Small intestine (tissue), 7 donors: ENCODE results near the gene IL2RA. TPM values are rescaled to one million over a fixed set of nuclear protein-coding genes. Genes with fewer than 3 reads are reported as not detected.
A peak's percentile ranks its signal among the peaks of the same experiment; 100 is the strongest.

ENCODE experiments used
- DNase-seq, 2 donors: peaks; one replicate each; pipeline versions ENCODE4 v3.0.0 to v3.0.0-alpha.2; 2013
- FAIRE-seq: peaks from 2 replicates; lab custom pipeline; 2012; peaks lifted over from hg19 to GRCh38; lab: Jason Lieb, UNC
- H3K27ac ChIP-seq, 3 donors: one replicate each; pipeline ENCODE4 v1.5.1; 2013; ENCODE audit warnings: low read length in 2 of 3, mild to moderate bottlenecking in 2 of 3, control low read depth in 1 of 3, inconsistent platforms in 1 of 3, low read depth in 1 of 3, moderate library complexity in 1 of 3
- H3K27me3 ChIP-seq, 3 donors: one replicate each; pipeline ENCODE4 v1.6.1; 2013; ENCODE audit warnings: low read length in 3 of 3, inconsistent platforms in 1 of 3; ENCODE audit not compliant: control insufficient read depth in 3 of 3, insufficient read depth in 3 of 3
- H3K36me3 ChIP-seq, 3 donors: one replicate each; pipeline ENCODE4 v1.6.1; 2013; ENCODE audit warnings: low read length in 3 of 3, inconsistent platforms in 1 of 3, low read depth in 1 of 3, mild to moderate bottlenecking in 1 of 3, moderate library complexity in 1 of 3; ENCODE audit not compliant: control insufficient read depth in 3 of 3, insufficient read depth in 2 of 3
- H3K4me1 ChIP-seq, 3 donors: one replicate each; pipeline ENCODE4 v1.6.1; 2013; ENCODE audit warnings: low read length in 2 of 3, inconsistent platforms in 1 of 3, low read depth in 1 of 3, mild to moderate bottlenecking in 1 of 3, moderate library complexity in 1 of 3; ENCODE audit not compliant: control insufficient read depth in 3 of 3, insufficient read depth in 2 of 3
- H3K4me3 ChIP-seq, 3 donors: one replicate each; pipeline ENCODE4 v1.5.1; 2013; ENCODE audit warnings: low read length in 3 of 3, control low read depth in 1 of 3, inconsistent platforms in 1 of 3, low read depth in 1 of 3, mild to moderate bottlenecking in 1 of 3, moderate library complexity in 1 of 3
- H3K9me3 ChIP-seq, 2 donors: one replicate each; pipeline ENCODE4 v1.6.1; 2013; ENCODE audit warnings: low read depth in 1 of 2, low read length in 1 of 2; ENCODE audit not compliant: control insufficient read depth in 2 of 2, insufficient read depth in 1 of 2
- WGBS, 3 donors: extraction: QIAGEN DNeasy Blood & Tissue Kit; methylation state at CpG; one replicate each; pipeline ENCODE4 v1.1.7; 2013; 5-methylcytosine and 5-hydroxymethylcytosine counted together
- polyA plus RNA-seq, 4 donors: library from polyadenylated mRNA; stranded (reverse) in 3 of 4; unstranded in 1 of 4; fragments of 200-250 nt in 3 of 4; fragments of 120-200 nt in 1 of 4; gene quantifications; one replicate each; pipeline versions ENCODE4 v1.2.1 to v1.2.3, GENCODE V29; 2013
- donor health status: healthy with polysubstance abuse.
- donor health status: control.
- donor health status: control.
- donor health status: Bipolar disorder and iron deficiency.
- donor health status: healthy.

Gene IL2RA
- polyA plus RNA-seq, 4 donors, result 0.43 to 2.1 (median 1.1) TPM; not detected in 1

DNA sequence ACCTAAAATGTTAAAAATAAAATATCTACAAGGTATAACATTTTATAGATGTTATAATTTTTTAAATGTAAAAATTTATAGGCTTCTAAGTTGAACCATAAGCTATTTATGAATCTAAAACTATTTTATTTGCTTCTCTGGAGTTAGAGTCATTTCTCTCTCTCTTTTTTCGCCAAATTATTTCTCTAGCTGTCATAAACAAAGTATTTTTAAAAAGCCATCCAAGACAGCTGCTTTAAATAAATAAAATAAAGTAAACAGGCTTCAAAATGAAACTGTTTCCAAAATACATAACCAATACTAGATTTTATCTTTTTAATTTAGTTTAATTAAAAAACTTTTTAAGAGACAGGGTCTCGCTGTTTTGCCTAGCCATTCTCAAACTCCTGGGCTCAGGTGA is 72.4 kb downstream of the IL2RA start:
- Histone ChIP-seq H3K27ac (peak overlapping the region in 1 of 3 donors; percentile 49), H3K4me3 (no peak overlapping the region), H3K4me1 (peaks cover 0 to 3% (median 0%) of the 10 kb centered on the region in 3 donors), H3K9me3 (peaks cover 0 to 7% of the 10 kb centered on the region in 2 donors), H3K36me3 (no peaks in the 10 kb centered on the region), H3K27me3 (peaks cover 0 to 2% (median 0%) of the 10 kb centered on the region in 3 donors)
- FAIRE-seq (no peak), DNase-seq (no peak)
- WGBS, 3 donors, result 72 to 89% (median 84%) methylated on average over 2 of the region's 2 CpGs

DNA sequence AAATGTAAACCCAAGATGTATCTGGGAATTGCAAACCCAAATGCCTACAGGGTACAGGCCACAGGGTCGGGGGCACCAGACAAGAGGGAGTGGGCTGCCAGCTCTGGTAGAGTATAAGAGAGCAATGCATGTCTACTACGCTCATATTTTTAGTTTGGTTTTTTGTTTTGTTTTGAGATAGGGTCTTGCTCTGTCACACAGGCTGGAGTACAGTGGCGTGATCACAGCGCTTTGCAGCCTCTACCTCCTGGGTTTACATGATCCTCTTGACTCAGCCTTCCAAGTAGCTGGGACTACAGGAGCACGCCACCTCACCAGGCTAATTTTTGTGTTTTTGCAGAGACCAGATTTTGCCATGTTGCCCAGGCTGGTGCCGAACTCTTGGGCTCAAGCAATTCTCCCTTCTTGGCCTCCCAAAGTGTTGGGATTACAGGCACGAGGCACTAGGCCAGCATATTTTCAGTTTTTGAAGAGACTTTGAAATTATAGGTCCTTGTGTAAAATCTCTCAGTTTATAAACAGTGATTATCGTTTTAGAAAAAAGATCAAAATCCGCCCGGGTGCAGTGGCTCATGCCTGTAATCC is 73.7 kb downstream of the IL2RA start:
- Histone ChIP-seq H3K27ac (peak overlapping the region in 1 of 3 donors; percentile 17), H3K36me3 (no peaks in the 10 kb centered on the region), H3K27me3 (peaks cover 0 to 2% (median 0%) of the 10 kb centered on the region in 3 donors), H3K9me3 (peaks cover 0 to 7% of the 10 kb centered on the region in 2 donors), H3K4me3 (no peak overlapping the region), H3K4me1 (peaks cover 0 to 3% (median 0%) of the 10 kb centered on the region in 3 donors)
- FAIRE-seq (no peak), DNase-seq (no peak)
- 85 to 93% (median 90%) methylated on average over 10 of the region's 10 CpGs for WGBS, 3 donors

DNA sequence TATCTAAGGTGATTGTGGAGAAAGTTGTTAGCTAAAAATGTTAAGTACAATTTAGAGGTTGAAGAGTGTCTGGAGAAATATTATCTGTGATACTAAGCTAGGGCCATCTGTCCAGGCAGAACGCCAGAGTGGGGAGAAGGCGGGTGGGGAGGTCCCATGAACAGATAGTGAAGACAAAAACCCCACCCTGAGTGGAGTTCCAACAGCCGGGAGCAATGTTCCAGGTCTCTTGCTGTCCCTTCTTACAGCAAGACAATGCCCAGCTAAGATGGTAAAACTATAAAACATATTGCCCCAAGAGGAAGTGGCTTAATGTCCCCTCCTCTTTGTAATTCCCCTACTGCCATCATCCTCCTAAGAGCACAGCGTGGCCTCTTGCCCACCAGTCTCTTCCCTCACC is 74.4 kb downstream of the IL2RA start:
- H3K36me3 ChIP-seq, result no peaks in the 10 kb centered on the region
- WGBS, 3 donors, result 38 to 55% (median 52%) methylated on average over 4 of the region's 4 CpGs
- FAIRE-seq (no peak), DNase-seq (no peak)
- no peak overlapping the region for H3K4me3 ChIP-seq
- peak overlapping the region in 1 of 3 donors; percentile 50 for H3K27ac ChIP-seq
- H3K9me3 ChIP-seq, result peaks cover 0 to 7% of the 10 kb centered on the region in 2 donors
- H3K27me3 ChIP-seq, result peaks cover 0 to 2% (median 0%) of the 10 kb centered on the region in 3 donors
- peaks cover 0 to 3% (median 0%) of the 10 kb centered on the region in 3 donors for H3K4me1 ChIP-seq

DNA sequence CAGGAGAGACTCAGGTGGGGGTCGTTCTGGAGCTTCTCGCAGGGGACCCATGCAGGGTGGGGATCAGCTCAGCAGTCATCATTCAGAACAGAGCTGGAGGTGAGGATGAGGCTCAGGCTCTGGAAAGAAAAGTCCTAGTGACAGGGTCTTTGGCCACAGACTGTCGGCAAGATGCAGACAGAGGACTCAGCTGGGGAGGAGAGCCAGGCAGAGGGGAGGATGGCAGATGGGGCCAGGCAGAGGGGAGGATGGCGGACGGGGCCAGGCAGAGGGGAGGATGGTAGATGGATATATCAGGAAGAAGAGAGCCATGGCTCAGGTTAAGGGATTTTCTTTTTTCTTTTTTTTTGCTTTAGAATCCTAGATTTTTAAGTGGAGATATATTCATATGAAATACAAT is 77.1 kb downstream of the IL2RA start:
- WGBS, 3 donors, result 84 to 98% (median 92%) methylated on average over 5 of the region's 5 CpGs
- Histone ChIP-seq H3K4me3 (no peak overlapping the region), H3K36me3 (no peaks in the 10 kb centered on the region), H3K27me3 (peaks cover 0 to 4% (median 0%) of the 10 kb centered on the region in 3 donors), H3K4me1 (peaks cover 0 to 3% (median 0%) of the 10 kb centered on the region in 3 donors), H3K27ac (no peak overlapping the region), H3K9me3 (no peaks in the 10 kb centered on the region)
- no peak for DNase-seq
- no peak for FAIRE-seq

DNA sequence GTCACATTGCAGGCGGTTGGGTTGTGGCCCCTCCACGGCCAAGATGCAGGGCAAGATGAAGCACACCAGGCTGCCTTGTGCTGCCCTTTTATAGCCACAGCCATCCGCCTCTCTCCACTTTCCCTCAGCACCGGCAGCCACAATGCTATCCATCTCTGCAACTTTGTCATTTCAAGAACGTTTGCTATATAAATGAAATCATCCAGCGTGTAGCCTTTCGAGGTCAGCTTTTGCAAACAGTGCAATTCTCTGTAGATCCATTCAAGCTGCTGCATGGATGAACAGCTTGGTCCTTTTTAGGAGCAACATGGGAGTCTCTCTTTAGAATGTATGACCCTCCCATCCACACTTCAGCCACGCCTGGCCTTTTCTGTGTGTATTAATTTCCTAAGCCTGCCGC is 78.4 kb downstream of the IL2RA start:
- DNase-seq, result no peak
- Histone ChIP-seq H3K27me3 (peaks cover 0 to 5% (median 0%) of the 10 kb centered on the region in 3 donors), H3K27ac (peak overlapping the region in 2 of 3 donors; percentile 13 to 51), H3K36me3 (no peaks in the 10 kb centered on the region), H3K4me1 (peaks cover 0 to 3% (median 0%) of the 10 kb centered on the region in 3 donors), H3K4me3 (no peak overlapping the region), H3K9me3 (no peaks in the 10 kb centered on the region)
- FAIRE-seq, result no peak
- WGBS, 3 donors, result 71 to 86% (median 80%) methylated on average over 9 of the region's 9 CpGs

DNA sequence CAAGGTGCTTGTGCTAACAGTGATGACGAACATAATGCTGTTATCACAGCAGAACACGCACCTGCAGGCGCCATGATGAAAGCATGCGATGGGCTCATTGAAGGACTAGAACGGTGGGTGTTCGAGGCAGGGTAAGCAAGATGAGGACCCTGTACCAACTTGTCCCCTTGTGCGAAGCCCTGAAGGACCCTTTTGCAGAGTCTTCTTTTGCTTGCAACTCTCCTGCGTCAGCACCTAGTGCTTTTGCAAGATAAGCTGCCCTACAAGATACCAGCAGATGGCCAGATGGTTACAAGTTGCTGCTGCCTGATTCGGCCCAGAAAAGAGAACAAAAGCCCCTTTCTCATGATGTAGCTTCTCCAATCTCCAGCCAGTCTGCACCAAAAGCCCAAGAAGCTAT is 80.6 kb downstream of the IL2RA start:
- Histone ChIP-seq H3K4me1 (no peaks in the 10 kb centered on the region), H3K36me3 (no peaks in the 10 kb centered on the region), H3K27ac (no peak overlapping the region), H3K4me3 (no peak overlapping the region), H3K27me3 (peaks cover 0 to 9% (median 0%) of the 10 kb centered on the region in 3 donors), H3K9me3 (no peaks in the 10 kb centered on the region)
- DNase-seq (no peak), FAIRE-seq (no peak)
- 90 to 92% (median 91%) methylated on average over 9 of the region's 9 CpGs for WGBS, 3 donors

DNA sequence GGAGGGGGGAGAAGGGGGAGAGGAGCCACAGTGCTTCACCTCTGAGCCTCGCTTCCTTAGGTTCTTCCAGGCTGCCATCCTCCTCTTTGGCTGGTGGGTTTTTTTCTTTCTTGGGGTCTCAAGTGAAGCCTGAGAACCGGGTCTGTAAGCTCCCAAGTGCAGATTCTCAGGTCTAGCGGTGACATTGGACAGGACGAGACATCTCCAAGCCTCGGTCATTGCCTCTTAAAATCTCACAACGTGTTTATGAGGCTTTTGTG is 84.0 kb downstream of the IL2RA start:
- no peak for FAIRE-seq
- peaks cover 0 to 7% (median 0%) of the 10 kb centered on the region in 3 donors for H3K27me3 ChIP-seq
- no peaks in the 10 kb centered on the region for H3K9me3 ChIP-seq
- WGBS, 3 donors, result 7 to 17% (median 8%) methylated on average over 6 of the region's 6 CpGs
- H3K36me3 ChIP-seq, result no peaks in the 10 kb centered on the region
- no peak for DNase-seq
- H3K4me1 ChIP-seq, result peaks cover 0 to 9% (median 0%) of the 10 kb centered on the region in 3 donors
- H3K27ac ChIP-seq, result peak overlapping the region; percentile 92 to 99 (median 98)
- H3K4me3 ChIP-seq, result peak overlapping the region; percentile 91 to 98 (median 95)

DNA sequence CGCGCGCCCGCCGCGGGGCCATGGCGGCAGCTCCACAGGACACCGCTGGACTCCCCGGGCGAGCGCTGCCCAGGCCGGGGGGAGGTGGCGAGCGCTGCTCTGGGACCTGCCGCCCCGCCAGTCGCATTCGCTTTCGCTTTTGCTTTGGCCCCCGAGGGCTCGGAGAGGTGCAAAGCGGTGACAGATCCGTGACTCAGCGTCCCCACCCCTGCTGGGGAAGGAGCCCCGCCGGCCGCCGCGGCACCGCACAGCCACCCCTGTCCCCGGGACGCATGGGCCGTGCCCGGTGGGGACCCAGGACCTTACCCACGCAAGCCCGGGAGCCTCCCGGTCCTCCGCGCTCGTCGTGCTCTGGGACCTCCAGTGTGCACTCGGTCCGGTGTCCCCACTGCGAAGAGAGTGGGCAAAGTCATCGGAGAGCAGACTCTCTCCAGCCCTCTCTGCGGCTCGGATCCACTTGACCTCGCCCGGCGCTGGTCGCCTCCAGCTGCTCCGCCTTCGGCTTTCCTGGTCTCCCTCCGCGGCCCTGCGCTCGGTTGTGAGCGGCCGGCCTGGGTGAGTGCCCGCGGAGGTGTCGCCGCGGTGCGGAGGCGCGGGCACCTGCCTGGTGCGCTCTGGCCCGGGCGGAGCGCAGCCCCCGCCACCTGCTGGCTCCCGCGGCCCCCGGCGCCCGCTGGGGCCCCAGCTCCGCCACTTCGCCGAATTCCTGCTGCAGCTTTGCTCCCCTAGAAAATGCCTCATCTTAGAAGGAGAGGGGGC is 84.5 kb downstream of the IL2RA start, which contains the start of gene IL15RA:
Gene IL15RA, minus strand, starts transcription at position 73 of the 759 bp plus-strand sequence. Its CDS starts 51 bp downstream, at position 22.
- Histone ChIP-seq H3K27me3 (peaks cover 0 to 7% (median 0%) of the 10 kb centered on the region in 3 donors), H3K9me3 (no peaks in the 10 kb centered on the region), H3K36me3 (no peaks in the 10 kb centered on the region), H3K27ac (peak within 1 kb of the TSS; percentile 92 to 99 (median 98)), H3K4me1 (peaks cover 0 to 13% (median 0%) of the 10 kb centered on the region in 3 donors), H3K4me3 (peak within 1 kb of the TSS; percentile 91 to 98 (median 95))
- peak; percentile 91 to 92 for DNase-seq
- FAIRE-seq, result no peak
- WGBS, 3 donors, result 0% methylated on average over 64 to 80 of the region's 80 CpGs
